Stimulated activated naive CD4-positive, alpha-beta T cell (primary cell): ENCODE data around the gene ZNF382.

Experiments
- DNase-seq, 6 experiments: peaks; one replicate each; lab custom pipeline; 2025; lab: John Stamatoyannopoulos, UW

The ZNF382 gene

DNA sequence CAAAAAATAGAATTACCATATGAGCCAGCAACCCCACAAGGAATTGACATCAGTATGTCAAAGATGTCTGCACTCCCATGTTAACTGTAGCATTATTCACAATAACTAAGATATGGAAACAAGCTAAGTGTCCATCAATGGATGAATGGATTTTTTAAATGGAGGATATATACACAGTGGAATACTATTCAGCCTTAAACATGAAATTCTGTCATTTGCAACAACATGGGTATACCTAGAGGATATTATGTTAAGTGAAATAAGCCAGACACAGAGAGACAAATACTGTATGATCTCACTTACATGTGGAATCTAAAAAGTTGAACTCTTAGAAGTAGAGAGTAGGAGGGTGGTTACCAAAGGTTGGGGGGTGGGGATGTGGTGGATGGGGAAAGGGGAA is 74.3 kb downstream of the ZNF382 start:
- no peak for DNase-seq
